HG03135 (cell line): Measurements from ENCODE around the gene NEAT1.
"Not testable (repeated sequence)": the region's sequence is repeated elsewhere in the genome, so short reads cannot be mapped to it uniquely, and the experiment has no call there.

Source experiments
- ATAC-seq: cut with Tn5 transposase; IDR thresholded peaks from one replicate; pipeline ENCODE4 v1.9.1; 2021; ENCODE audit warnings: mild to moderate bottlenecking, moderate library complexity; ENCODE audit not compliant: unreplicated experiment

NEAT1 gene

GRCh38 chr11:65404638-65405339 lies 17.8 kb upstream of the NEAT1 start:
- ATAC-seq, result no peak

- ATAC-seq, result no peak
These were observed 11.5 kb upstream of the NEAT1 start for GRCh38 chr11:65410936-65411680.

- no peak for ATAC-seq
These were observed 10.9 kb upstream of the NEAT1 start for GRCh38 chr11:65411681-65412070.

GRCh38 chr11:65412271-65413076 lies 10.1 kb upstream of the NEAT1 start:
- ATAC-seq, result no peak

- not testable (repeated sequence) for ATAC-seq
These were observed 9.4 kb upstream of the NEAT1 start for GRCh38 chr11:65413077-65413664.

- no peak for ATAC-seq
These were observed 7.7 kb upstream of the NEAT1 start for GRCh38 chr11:65414776-65415498.

- no peak for ATAC-seq
These were observed 6.9 kb upstream of the NEAT1 start for GRCh38 chr11:65415499-65416340.

GRCh38 chr11:65416341-65416824 lies 6.2 kb upstream of the NEAT1 start:
- ATAC-seq, result no peak

- no peak for ATAC-seq
These were observed 5.5 kb upstream of the NEAT1 start for GRCh38 chr11:65416841-65417701.

GRCh38 chr11:65417702-65418430 lies 4.7 kb upstream of the NEAT1 start:
- ATAC-seq, result no peak

GRCh38 chr11:65418431-65418680 lies 4.2 kb upstream of the NEAT1 start:
- ATAC-seq, result peak; percentile 4

- peak; percentile 50 for ATAC-seq
These were observed 3.7 kb upstream of the NEAT1 start for GRCh38 chr11:65418681-65419459.

GRCh38 chr11:65419460-65419771 lies 3.2 kb upstream of the NEAT1 start:
- ATAC-seq, result no peak

GRCh38 chr11:65419772-65420481 lies 2.7 kb upstream of the NEAT1 start:
- ATAC-seq, result no peak

- no peak for ATAC-seq
These were observed 2.1 kb upstream of the NEAT1 start for GRCh38 chr11:65420506-65420905.

- no peak for ATAC-seq
These were observed 1.4 kb upstream of the NEAT1 start for GRCh38 chr11:65420979-65421793.
